ENCODE data around the gene EMC8.
"Not testable (repeated sequence)": the region's sequence is repeated elsewhere in the genome, so short reads cannot be mapped to it uniquely, and the experiment has no call there.

EMC8 gene

DNA sequence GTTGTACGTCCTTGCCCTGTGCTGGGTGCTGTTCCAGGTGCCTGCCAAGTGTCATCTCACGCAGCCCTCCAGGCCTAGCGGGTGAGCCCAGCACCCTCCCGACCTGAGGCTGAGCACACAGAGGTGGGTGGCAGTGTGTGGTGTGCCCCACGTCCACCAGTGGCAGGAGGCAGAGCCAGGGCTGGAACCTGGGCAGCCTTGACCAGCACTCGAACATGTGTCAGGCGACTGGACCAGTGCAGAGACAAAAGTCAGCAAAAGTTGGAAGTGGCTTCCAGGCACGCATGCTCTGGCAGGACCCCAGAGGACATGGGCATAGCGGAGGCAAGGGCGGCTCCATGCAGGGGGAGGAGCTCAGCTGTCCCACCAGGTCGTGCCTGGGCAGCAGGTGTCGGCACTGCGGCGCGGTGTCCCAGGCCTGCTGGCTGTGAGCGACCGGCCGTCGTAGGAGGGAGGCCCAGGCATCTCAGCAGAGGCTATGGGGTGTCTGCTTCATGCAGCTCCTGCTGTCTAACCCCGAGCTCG is 35.9 kb upstream of the EMC8 start:
- DNase-seq (ENCODE audit: low read depth): no peak

DNA sequence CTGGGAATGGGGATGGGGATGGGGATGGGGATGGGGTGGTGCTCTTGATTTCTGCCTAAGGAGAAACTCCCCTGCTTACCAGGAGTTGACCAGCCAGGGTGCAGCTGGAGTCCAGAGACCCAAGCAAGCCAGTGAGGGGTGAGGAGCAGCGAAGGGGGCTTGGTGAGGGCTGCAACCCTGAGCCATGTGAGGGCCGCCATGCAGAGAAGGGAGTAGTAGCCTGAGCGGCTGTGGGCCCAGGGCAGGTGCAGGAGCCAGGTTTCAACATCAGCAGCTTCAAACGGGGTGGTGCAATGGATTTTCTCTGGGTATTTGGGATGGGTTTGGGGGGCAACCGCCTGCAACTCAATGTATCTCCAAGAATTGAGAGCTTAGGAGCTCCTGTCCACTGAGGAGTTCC is 35.4 kb upstream of the EMC8 start:
- no peak for DNase-seq (ENCODE audit: low read depth)

DNA sequence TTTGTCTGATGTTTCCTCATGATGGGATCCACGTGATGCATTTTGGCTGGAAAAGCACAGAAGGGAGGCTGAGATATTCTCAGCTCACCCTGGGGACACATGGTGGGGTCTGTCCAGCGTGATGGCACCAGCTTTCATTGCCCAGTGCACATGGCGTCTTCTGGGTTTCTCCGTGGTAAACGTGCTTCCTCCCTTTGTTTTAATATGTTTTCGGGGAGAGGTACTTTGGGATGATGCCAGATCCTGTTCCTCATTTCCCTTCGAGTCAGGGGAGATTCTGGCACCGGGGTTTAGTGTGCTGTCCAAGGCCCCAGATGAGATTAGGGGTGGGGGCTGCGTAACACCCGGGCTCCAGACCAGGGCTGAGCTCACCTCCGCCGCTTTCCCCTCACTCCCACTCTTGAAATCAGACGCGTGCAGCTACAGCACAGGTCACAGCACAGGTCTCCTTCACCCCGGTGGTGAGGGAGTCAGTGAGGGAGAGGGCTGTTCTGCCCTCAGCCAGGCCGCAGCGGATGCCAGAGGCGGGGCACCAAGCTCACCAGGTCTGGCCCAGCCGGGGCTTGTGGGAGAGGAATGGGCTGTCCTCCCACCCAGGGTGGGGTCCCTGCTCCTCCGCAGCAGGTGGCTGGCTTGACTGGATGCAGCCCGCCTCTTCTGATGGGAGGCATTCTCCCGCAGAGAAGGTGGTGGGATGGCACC is 34.0 kb upstream of the EMC8 start:
- no peak for DNase-seq (ENCODE audit: low read depth)

DNA sequence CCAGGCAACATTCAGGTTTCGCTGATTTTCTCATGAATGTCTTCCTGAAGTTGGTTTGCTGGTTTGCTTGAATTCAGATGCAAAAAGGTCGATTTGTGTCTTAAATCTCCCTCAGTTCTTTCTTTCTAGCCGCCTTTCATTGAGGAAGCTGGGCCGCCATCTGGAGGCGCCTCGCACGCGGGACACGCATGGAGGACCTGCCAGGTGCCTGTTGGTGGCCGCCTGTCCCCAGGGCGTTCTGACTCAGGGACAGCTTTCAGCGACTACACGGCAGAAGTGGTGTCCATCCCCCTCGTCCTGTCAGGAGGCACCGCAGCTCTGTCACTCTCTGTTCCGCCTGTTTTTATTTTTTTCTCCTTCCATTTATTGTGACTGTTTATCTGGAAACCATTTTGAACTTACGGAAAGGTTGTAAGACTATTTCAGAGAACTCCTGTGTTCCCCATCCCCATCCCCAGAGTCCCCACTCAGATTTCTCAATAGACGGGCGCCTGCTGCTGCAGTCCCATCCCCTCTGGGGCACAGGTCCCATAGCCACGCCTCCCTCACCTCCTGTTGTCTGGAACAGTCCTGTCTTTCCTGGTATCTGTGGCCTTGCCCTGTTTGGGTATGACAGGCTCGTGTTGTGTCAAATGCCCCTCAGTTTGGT is 33.4 kb upstream of the EMC8 start:
- no peak for DNase-seq (ENCODE audit: low read depth)

DNA sequence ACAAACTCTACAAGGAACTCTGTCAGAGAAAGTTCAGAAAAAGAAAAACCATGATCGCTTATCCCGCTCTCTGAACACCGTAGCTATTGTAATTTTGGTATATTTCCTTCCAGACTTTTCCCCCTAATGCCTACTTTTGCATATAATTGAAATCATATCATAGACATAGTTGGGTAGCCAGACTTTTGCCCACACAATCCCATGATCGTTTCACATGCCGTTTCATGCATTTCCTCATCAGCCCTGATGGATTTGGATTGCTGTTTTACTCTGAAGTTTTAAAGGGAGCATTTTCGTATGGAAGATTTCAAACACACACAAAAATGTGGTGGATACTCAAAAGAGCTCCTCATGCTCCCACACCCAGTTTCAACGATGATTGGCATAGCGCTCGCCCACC is 31.5 kb upstream of the EMC8 start:
- DNase-seq (ENCODE audit: low read depth): no peak

DNA sequence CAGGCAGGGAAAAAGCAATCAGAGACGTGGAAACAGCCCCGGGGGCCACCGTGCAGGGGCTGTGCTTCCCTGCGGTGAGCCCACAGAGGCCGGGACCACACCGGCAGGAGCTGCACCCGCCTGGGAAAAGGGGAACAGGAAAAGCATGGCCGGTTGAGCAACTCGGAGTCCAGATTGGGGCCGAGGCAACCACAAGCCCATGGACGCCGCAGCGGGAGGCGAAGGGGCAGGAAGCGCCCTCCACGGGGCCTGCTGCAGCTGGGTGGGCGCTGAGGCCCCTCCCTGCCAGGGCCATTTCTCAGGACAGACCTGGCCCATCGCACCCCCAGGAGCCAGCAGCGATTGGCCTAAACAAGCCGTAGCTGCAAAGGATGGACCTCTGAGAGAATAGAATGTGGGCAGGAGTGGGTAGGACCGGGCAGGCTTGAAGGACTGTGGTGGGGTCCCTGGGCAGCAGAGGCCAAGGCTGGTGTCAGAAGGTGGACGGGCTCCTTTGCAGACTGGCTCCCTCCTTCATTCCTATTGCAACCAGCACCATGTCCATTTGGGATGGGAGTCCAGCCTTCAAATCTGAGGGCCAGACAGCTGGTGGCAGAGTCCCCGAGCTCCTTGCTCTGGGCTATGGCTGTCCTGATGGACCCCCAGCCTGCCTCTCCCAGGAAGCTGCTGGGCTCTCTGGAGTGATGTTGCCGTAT is 30.6 kb upstream of the EMC8 start:
- no peak for DNase-seq (ENCODE audit: low read depth)

DNA sequence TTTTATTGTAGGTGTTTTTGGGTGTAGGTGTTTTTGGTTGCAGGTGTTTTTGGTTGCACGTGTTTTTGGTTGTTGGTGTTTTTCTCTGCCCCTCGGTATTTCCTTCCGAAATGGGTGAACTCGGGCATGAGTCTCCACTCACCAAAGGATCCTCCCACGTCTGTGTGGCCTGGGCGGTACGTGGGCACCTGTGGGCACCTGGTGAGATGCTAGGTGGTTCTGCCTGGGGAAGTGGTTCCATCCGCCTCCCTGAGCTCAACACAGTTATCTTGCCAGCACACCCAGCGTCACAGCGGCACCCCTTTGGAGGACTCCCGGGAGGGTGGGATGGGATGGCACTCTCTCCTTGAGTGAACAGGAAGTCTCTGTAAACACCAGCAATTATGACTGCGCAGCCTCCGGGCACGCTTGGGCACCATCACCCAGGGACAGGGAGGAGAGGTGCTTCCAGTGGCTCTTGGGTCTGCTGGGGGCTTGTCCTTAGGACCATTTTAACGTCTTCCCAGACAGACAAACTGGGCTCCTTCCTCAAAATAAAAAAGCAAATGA is 29.9 kb upstream of the EMC8 start:
- DNase-seq (ENCODE audit: low read depth): no peak

DNA sequence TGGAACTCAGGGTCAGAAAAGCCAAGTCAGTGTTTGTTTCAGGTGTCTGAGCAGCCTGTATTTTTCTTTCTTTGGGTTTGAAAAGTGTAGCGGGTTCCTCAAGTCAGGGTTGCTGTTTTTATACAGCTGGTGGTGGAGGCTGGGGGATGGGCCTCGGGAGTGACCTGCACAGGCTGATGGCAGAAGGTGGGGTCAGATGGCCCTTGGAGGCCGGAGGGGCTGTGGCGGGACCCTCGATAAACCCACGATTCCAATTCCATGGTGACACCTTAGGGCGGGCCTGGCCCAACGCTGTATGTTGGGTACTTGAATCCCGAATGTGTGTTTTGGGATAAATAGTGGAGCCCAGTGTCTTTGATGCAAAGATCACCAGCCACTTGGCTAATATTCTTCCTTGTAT is 28.8 kb upstream of the EMC8 start:
- DNase-seq (ENCODE audit: low read depth): no peak

DNA sequence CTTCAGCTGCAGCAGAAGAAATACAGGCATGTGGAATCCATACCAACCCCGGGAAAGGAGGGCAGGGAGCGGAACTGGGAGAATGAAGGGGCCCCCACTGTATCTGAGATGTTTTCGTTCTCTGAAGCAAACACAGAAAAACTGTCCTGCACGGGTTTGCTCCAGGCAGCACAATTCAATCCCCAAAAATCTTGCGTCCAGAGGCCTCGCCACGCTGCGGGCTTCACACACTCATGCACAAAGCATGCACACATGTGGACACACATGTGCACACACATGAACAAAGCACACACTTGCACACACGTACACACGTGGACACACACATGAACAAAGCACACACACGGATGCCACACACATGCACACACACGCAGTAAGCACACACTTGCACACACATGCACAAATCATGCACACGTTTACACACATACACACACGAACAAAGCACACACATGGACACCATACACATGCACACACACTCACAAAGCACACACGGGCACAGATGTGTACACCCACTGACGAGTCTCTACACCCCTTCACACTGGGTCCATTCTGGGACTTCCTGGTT is 27.4 kb upstream of the EMC8 start:
- no peak for DNase-seq (ENCODE audit: low read depth)

DNA sequence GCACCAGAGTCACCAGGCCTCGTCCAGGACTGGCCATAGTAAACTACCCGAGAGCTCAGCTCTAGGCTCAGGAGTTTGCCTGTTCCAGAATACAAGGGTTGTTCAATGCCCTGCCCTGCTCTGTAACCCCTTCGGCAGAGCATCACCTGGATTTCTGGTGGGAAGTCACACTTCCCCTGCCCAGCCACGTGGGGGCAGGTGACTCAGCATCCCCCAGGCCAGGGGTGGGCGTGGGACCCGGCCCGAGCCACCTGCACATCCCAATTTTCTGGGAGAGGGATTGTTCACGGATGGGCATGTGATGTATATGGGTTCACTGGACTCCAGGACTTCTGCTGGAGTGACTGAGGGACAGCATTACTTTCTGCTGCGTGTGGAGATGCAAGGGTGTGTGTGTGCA is 26.0 kb upstream of the EMC8 start:
- DNase-seq (ENCODE audit: low read depth): no peak

DNA sequence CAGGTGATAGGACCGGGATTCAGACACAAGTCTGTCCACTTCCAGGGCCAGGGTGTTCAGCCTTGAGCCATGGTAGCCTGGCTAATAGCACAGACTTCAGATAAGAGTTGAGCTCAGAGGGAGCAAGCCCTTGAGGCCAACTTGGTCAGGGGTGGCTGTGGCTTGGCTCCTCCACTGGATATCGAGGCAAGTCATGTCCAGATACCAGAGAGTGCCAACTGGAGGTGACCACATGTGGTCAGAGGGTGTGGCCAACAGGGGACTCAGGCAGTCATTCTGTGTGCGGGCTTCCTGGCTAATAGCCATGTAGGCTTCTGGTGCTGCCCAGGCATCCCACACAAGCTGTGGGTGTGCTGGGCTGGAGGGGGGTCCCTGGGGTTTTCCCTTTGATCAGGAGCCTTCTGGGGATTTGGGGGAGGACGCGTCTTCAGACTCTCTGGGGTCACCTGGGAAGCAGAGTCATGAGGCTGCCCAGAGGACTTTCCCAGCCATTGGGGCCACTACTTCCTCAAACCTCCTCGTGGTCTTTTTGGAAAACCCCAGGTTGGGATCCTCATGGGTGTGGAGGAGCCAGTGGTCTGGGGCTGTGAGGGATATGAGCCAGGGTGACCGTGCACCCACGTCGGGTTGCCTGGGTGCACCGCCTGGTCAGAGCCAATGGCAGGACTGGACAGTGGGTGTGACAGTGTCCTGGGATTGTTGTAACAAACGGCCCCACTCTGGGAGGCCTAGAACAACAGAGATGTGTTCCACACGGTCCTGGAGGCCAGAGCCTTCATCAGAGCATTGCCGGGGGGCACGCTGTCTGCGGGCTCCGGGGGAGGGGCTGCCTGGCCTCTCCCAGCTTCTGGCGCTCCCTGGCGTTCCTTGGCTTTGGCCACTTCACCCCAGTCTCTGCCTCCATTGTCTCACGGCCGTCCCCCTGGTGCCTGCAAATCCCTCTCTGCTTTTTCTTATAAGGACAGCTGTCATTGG is 25.1 kb upstream of the EMC8 start:
- DNase-seq (ENCODE audit: low read depth): no peak

DNA sequence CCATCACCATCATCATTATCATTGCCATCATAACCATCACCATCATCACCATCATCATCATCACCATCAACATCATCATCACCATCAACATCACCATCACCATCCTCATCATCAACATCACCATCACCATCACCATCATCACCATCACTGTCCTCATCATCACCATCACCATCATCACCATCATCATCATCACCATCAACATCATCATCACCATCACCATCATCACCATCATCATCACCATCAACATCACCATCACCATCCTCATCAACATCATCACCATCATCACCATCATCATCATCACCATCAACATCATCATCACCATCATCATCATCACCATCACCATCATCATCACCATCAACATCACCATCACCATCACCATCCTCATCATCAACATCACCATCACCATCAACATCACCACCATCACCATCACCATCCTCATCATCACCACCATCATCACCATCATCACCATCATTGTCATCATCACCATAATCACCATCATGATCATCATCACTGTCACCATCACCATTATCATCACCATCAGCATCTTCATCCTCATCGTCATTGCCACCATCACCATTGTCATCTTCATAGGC is 24.1 kb upstream of the EMC8 start:
- no peak for DNase-seq (ENCODE audit: low read depth)

DNA sequence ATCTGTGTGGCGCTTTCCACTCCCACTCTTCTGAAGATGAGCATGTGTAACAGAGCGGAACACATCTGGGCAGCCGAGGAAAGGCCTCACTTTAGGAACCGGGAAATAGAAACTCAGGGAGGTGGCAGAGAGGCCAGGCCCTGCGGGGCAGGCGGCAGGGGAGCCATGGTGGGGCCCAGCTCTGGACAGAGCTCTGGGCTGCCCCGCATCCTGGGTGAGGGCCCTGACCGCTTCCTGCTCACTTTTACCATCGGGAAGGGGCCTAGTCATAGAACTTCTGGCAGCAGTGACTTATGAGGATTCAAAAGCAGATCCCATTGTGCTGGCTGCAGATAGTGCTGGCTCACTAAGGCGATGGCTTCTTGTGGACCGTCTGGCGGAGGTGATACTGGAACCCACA is 22.8 kb upstream of the EMC8 start:
- no peak for DNase-seq (ENCODE audit: low read depth)

DNA sequence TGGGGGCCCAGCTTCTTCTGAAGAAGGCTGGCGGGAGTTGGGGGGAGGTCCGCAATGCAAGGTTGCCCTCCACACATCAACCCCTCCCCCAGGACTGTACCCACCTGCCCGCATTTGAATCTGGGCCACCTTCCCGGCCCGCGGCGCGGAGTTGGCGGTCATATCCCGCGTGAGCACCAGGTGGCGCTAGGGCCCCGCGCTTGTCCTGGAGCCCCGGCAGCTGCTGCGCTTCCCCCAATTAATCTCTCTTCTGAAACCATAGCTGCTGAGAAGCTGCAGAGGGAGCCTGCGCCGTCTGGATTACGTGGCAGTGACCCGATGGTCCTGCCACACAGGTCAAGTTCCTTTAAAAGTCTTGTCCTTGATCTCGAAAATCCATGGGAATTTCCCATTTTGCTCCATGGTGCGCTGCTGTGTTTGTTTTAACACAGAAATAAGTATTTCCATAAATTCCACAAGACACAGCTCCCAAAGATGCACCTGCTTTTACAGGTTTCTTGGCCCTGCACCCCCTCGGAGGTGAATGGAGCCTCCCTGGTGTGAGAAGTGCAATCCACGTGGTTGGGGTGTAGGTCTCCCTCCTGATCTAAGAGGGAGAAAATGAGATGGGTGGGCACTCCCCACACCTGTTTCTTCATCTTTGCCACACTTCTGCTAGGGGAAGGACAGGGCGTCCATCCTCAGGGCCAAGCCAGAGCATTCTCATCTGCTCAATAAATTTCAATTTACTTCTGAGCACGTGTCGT is 22.2 kb upstream of the EMC8 start:
- DNase-seq (ENCODE audit: low read depth): peak; percentile 87

DNA sequence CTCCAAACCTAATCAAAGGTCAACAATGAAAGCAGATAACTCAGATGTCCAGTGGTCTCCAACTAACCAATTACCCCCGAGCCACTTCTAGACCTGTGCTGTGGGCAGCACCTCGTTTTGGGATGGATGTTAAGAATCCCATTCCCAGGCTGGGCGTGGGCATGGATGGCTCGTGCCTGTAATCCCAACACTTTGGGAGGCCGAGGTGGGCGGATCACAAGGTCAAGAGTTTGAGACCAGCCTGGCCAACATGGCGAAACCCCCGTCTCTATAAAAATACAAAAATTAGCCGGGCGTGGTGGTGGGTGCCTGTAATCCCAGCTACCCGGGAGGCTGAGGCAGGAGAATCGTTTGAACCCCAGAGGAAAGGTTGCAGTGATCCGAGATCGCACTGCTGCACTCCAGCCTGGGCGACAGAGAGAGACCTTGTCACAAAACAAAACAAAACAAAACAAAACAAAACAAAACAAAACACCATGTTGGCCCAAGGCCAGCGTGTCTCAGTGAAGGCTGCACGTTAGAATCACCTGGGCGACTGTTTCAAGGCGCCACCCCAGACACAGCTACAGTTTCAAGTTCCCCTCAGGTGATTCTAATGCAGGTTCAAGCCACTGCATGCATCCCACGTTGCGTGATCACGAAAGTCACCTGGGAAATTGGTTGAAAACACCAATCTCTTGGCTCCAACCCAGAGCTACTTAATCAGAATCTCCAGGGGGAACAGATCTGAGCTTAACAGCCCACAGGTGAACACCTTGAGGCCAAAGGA is 21.4 kb upstream of the EMC8 start:
- no peak for DNase-seq (ENCODE audit: low read depth)

DNA sequence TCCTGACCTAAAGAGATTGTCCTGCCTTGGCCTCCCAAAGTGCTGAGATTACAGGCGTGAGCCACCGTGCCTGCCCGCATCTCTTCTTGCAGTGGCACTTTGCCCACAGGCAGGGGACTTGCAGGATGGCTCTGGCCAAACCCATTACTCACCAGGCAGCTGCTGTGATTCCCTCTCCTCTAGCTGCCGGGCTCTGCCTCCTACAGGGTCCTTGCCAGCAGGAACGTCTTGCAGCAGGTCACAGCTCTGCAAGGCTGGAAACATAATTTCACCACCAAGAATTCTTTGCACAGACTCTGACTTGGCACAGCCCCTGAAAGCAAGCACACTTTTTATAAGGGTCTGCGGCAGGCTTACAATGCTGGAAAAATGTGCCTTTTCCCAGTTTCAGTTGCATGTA is 20.4 kb upstream of the EMC8 start:
- DNase-seq (ENCODE audit: low read depth): no peak

DNA sequence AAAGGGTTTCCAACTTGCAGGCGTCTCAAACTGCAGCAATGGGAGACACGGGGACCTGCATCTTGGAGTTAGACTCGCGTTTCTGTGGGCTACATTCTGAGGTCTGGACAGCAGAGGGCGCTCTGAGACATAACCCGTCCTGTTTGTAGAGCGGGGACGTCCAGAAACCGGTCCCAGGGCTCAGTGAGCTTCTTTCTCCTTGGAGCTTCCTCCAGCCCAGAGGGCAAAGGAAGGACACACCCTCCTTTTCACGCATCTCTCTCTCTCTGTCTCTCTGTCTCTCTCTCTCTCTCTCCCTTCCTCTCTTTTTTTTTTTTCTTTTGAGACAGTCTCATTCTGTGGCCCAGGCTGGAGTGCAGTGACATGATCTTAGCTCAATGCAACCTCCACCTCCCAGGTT is 19.9 kb upstream of the EMC8 start:
- peak; percentile 87 for DNase-seq (ENCODE audit: low read depth)

DNA sequence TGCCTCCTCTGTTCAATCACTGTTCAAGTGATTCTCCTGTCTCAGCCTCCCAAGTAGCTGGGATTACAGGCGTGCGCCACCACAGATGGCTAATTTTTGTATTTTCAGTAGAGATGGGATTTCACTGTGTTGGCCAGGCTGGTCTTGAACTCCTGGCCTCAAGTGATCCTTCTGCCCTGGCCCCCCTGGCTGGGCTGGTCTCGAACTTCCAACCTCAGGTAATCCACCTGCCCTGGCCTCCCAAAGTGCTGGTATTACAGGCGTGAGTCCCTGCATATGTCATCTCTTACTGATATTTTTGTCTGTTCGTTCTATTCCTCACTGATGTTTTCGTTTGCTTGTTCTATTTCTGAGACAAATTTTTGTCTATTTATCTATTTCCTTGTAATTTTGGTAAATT is 17.9 kb upstream of the EMC8 start:
- DNase-seq (ENCODE audit: low read depth): not testable (repeated sequence)

DNA sequence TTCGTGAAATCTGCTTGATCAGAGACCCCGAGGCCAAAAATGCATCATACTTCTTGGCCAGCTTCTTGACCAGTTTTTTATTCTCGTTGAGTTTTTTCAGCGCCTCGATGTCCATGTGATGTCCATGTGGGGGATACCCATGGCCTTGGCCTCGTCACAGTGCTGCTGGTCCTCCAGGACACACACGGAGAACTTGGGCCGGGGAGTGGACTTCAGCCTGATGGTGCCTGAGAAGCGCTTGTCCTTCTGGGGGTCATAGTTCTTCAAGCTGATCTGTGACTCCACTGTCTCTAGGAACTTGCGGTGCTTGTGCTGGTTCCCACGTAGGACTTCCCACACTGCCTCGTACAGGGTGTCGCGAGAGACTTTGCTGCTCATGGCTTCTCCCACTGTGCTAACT is 16.8 kb upstream of the EMC8 start:
- no peak for DNase-seq (ENCODE audit: low read depth)
